DOHH2 (cell line): ENCODE data around the gene DEFB121.

Experiments used
- EZH2phosphoT487 ChIP-seq: fragments of 200-600 bp; sonication (generic); IDR thresholded peaks from 2 replicates; pipeline ENCODE4 v1.6.1; 2017; ENCODE audit warnings: borderline replicate concordance, mild to moderate bottlenecking, antibody characterized with exemption, low read length, moderate library complexity, mixed read lengths
- TF ChIP-seq, protein P1 (sequence below): fragments of 200-600 bp; sonication (generic); IDR thresholded peaks from one replicate; pipeline ENCODE4 v1.5.1; 2014; ENCODE audit warnings: antibody characterized with exemption, mild to moderate bottlenecking, low read depth, low read length; ENCODE audit not compliant: poor library complexity, severe bottlenecking

DNA sequence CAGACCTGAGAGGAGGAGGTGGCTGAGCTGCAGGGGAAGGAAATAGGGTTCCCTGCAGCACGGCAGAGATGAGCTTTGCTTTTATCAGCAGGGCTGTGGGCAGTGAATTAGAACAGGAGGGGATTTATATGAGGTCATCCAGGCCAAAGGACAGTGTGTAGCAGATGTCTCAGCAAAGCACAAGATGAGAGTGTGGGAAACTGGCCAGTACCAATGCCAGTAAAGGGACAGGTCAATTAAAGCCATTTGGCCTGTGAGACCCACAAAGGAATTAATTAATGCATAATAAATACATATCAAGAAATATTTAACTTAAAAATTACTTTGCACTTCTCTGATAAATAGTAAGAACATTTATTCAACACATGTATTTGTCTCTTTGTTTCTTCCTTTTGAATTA lies 15.5 kb downstream of the DEFB121 start, which contains the start of gene DEFB119:
- TF ChIP-seq, protein P1, sequence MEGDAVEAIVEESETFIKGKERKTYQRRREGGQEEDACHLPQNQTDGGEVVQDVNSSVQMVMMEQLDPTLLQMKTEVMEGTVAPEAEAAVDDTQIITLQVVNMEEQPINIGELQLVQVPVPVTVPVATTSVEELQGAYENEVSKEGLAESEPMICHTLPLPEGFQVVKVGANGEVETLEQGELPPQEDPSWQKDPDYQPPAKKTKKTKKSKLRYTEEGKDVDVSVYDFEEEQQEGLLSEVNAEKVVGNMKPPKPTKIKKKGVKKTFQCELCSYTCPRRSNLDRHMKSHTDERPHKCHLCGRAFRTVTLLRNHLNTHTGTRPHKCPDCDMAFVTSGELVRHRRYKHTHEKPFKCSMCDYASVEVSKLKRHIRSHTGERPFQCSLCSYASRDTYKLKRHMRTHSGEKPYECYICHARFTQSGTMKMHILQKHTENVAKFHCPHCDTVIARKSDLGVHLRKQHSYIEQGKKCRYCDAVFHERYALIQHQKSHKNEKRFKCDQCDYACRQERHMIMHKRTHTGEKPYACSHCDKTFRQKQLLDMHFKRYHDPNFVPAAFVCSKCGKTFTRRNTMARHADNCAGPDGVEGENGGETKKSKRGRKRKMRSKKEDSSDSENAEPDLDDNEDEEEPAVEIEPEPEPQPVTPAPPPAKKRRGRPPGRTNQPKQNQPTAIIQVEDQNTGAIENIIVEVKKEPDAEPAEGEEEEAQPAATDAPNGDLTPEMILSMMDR, result no peak
- TF ChIP-seq EZH2phosphoT487, result no peak
